ENCODE results near the gene NHSL1. TPM values are rescaled to one million over a fixed set of nuclear protein-coding genes. Genes with fewer than 3 reads are reported as not detected.

NHSL1 gene
- total and polyA plus RNA-seq, 4 donors, result 6.6 to 33.0 (median 20.7) TPM

- no peaks in the 10 kb centered on the region for H3K27me3 ChIP-seq (ENCODE audit: control insufficient read depth in 4 of 4, insufficient read depth in 4 of 4, low read length in 3 of 4)
Observed at GRCh38 chr6:138404666-138405337, 94.5 kb downstream of the NHSL1 start.

More at GRCh38 chr6:138404666-138405337, 94.5 kb downstream of the NHSL1 start:
- H3K27ac ChIP-seq (ENCODE audit: low read depth in 1 of 2, low read length in 2 of 2), result peak overlapping the region; percentile 83 to 96
- H3K9me3 ChIP-seq (ENCODE audit: control insufficient read depth in 4 of 4, low read length in 3 of 4), result no peaks in the 10 kb centered on the region
- peak overlapping the region; percentile 65 to 95 (median 86) for H3K4me3 ChIP-seq (ENCODE audit: low read depth in 1 of 3, low read length in 3 of 3)
- DNase-seq (ENCODE audit: low spot score), result no peak
- peaks cover 0 to 17% (median 15%) of the 10 kb centered on the region in 4 donors for H3K36me3 ChIP-seq (ENCODE audit: control insufficient read depth in 4 of 4, insufficient read depth in 3 of 4, low read depth in 1 of 4, low read length in 3 of 4)
- H3K4me1 ChIP-seq (ENCODE audit: control insufficient read depth in 4 of 4, insufficient read depth in 4 of 4, low read length in 3 of 4), result peaks cover 7 to 44% (median 21%) of the 10 kb centered on the region in 4 donors
- TF ChIP-seq MAX (IDR thresholded peaks at IDR 0.05) (no peak), EGR1 (IDR thresholded peaks at IDR 0.05; ENCODE audit: low read depth in 2 of 2) (no peak), JUND (IDR thresholded peaks at IDR 0.05) (no peak), REST (IDR thresholded peaks at IDR 0.05) (no peak), ZBTB33 (IDR thresholded peaks at IDR 0.05) (no peak), FOXA2 (IDR thresholded peaks at IDR 0.05) (no peak), HNF4A (conservative IDR thresholded peaks at IDR 0.05) (no peak), SP1 (IDR thresholded peaks at IDR 0.05) (no peak), ATF3 (IDR thresholded peaks at IDR 0.05) (no peak), YY1 (IDR thresholded peaks at IDR 0.05) (peak; percentile 50), CTCF (IDR thresholded peaks at IDR 0.05; ENCODE audit: low read depth, low read length, missing input control) (no peak), RXRA (IDR thresholded peaks at IDR 0.05) (peak in 1 of 2 donors; percentile 6), RAD21 (IDR thresholded peaks at IDR 0.05) (no peak), HNF4G (IDR thresholded peaks at IDR 0.05) (no peak), GABPA (IDR thresholded peaks at IDR 0.05 in 1 of 2, conservative IDR thresholded peaks at IDR 0.05 in 1 of 2) (peak in 1 of 2 donors; percentile 20), NR2F2 (IDR thresholded peaks at IDR 0.05) (no peak)
- 4% methylated on average over 35 of the region's 35 CpGs for WGBS
- peak overlapping the region; percentile 5 to 100 for H3K9ac ChIP-seq (ENCODE audit: low read depth in 1 of 2, low read length in 2 of 2)

Data from liver (tissue), 9 donors.